NB4 (cell line): ENCODE data around the gene CCL26.
"Not testable (repeated sequence)": the region's sequence is repeated elsewhere in the genome, so short reads cannot be mapped to it uniquely, and the experiment has no call there.

Experiments
- MYC ChIP-seq: IDR thresholded peaks from 2 replicates; pipeline ENCODE4 v1.6.1; 2011; ENCODE audit warnings: low read depth, low read length
- POLR2A ChIP-seq: IDR thresholded peaks from 2 replicates; pipeline ENCODE4 v1.6.1; 2011; ENCODE audit warnings: mild to moderate bottlenecking; ENCODE audit not compliant: insufficient read length; ENCODE audit errors: extremely low read depth
- TF ChIP-seq, protein P1 (sequence below): IDR thresholded peaks from one replicate; pipeline ENCODE4 v1.5.1; 2012; ENCODE audit warnings: low read depth, low read length
- TF ChIP-seq, protein P2 (sequence below): IDR thresholded peaks from 2 replicates; pipeline ENCODE4 v1.6.1; 2011; ENCODE audit warnings: low read depth, low read length

DNA sequence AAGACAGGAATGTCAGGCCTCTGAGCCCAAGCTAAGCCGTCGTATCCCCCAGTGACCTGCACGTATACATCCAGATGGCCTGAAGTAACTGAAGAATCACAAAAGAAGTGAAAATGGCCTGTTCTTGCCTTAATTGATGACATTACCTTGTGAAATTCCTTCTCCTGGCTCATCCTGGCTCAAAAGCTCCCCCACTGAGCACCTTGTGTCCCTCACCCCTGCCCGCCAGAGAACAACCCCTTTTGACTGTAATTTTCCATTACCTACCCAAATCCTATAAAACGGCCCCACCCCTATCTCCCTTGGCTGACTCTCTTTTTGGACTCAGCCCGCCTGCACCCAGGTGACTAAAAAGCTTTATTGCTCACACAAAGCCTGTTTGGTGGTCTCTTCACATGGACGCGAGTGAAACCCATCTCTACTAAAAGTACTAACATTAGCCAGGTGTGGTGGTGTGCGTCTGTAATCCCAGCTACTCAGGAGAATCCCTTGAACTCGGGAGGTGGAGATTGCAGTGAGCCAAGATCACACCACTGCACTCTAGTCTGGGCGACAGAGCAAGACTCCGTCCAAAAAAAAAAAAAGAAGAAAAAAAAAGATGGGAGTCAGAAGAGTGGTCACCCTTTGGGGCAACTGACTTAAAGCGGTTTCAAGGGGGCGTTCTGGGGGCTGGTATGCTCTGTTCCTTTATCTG is 16.3 kb upstream of the CCL26 start:
- TF ChIP-seq, protein P1, sequence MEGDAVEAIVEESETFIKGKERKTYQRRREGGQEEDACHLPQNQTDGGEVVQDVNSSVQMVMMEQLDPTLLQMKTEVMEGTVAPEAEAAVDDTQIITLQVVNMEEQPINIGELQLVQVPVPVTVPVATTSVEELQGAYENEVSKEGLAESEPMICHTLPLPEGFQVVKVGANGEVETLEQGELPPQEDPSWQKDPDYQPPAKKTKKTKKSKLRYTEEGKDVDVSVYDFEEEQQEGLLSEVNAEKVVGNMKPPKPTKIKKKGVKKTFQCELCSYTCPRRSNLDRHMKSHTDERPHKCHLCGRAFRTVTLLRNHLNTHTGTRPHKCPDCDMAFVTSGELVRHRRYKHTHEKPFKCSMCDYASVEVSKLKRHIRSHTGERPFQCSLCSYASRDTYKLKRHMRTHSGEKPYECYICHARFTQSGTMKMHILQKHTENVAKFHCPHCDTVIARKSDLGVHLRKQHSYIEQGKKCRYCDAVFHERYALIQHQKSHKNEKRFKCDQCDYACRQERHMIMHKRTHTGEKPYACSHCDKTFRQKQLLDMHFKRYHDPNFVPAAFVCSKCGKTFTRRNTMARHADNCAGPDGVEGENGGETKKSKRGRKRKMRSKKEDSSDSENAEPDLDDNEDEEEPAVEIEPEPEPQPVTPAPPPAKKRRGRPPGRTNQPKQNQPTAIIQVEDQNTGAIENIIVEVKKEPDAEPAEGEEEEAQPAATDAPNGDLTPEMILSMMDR: not testable (repeated sequence)
- TF ChIP-seq POLR2A, MYC: not testable (repeated sequence)
- TF ChIP-seq, protein P2, sequence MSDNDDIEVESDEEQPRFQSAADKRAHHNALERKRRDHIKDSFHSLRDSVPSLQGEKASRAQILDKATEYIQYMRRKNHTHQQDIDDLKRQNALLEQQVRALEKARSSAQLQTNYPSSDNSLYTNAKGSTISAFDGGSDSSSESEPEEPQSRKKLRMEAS: not testable (repeated sequence)
